Chondrocyte (in vitro differentiated cells): ENCODE data around the gene SPI1. TPM values are rescaled to one million over a fixed set of nuclear protein-coding genes. Genes with fewer than 3 reads are reported as not detected.
"Not testable (repeated sequence)": the region's sequence is repeated elsewhere in the genome, so short reads cannot be mapped to it uniquely, and the experiment has no call there.

Source experiments
- DNase-seq: peaks from one replicate; pipeline ENCODE4 v3.0.0; 2021; ENCODE audit warnings: mixed read lengths, low spot score
- H3K27ac Mint-ChIP-seq: one replicate; pipeline ENCODE4 v1.8.0; 2021; ENCODE audit warnings: mild to moderate bottlenecking, moderate library complexity, mixed read lengths; ENCODE audit not compliant: unreplicated experiment
- H3K27me3 Mint-ChIP-seq: 2 replicates; pipeline ENCODE4 v1.8.0; 2021; ENCODE audit warnings: low read depth, mixed read lengths
- H3K36me3 Mint-ChIP-seq: 2 replicates; pipeline ENCODE4 v1.8.0; 2021; ENCODE audit warnings: low read depth, mixed read lengths
- H3K4me1 Mint-ChIP-seq: 2 replicates; pipeline ENCODE4 v1.8.0; 2021; ENCODE audit warnings: low read depth, mild to moderate bottlenecking, mixed read lengths
- H3K4me3 Mint-ChIP-seq: one replicate; pipeline ENCODE4 v1.8.0; 2021; ENCODE audit warnings: mild to moderate bottlenecking, moderate library complexity, mixed read lengths; ENCODE audit not compliant: unreplicated experiment
- H3K9me3 Mint-ChIP-seq: 2 replicates; pipeline ENCODE4 v1.8.0; 2021; ENCODE audit warnings: low read depth, mixed read lengths
- total RNA-seq: library from RNA; stranded (reverse); gene quantifications from 3 replicates; pipeline ENCODE4 v1.2.1, GENCODE V29; 2021
- TF ChIP-seq, protein P1 (sequence below): fragments of 200-600 bp; sonication (generic); IDR thresholded peaks from 2 replicates; pipeline ENCODE4 v1.5.0; 2021; ENCODE audit warnings: antibody characterized with exemption, mild to moderate bottlenecking, moderate library complexity

SPI1 gene
- total RNA-seq, 1 donor from 2014 or later: not detected

DNA sequence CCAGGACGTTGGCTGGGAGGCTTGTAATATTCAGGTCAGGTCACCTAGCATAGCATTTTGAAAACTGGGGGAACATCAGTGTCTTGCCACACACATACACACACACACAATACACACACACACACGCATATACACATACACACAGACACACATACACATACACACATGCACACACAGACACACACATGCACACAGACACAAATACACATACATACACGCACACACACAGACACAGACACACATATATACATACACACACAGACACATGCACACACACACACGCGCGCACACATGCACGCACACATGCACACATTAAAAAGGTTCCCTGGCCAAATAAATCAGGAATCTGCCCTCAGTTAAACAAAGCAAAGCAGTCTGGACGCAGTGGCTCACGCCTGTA, 38.3 kb downstream of the SPI1 start:
- TF ChIP-seq, protein P1, sequence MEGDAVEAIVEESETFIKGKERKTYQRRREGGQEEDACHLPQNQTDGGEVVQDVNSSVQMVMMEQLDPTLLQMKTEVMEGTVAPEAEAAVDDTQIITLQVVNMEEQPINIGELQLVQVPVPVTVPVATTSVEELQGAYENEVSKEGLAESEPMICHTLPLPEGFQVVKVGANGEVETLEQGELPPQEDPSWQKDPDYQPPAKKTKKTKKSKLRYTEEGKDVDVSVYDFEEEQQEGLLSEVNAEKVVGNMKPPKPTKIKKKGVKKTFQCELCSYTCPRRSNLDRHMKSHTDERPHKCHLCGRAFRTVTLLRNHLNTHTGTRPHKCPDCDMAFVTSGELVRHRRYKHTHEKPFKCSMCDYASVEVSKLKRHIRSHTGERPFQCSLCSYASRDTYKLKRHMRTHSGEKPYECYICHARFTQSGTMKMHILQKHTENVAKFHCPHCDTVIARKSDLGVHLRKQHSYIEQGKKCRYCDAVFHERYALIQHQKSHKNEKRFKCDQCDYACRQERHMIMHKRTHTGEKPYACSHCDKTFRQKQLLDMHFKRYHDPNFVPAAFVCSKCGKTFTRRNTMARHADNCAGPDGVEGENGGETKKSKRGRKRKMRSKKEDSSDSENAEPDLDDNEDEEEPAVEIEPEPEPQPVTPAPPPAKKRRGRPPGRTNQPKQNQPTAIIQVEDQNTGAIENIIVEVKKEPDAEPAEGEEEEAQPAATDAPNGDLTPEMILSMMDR: no peak

DNA sequence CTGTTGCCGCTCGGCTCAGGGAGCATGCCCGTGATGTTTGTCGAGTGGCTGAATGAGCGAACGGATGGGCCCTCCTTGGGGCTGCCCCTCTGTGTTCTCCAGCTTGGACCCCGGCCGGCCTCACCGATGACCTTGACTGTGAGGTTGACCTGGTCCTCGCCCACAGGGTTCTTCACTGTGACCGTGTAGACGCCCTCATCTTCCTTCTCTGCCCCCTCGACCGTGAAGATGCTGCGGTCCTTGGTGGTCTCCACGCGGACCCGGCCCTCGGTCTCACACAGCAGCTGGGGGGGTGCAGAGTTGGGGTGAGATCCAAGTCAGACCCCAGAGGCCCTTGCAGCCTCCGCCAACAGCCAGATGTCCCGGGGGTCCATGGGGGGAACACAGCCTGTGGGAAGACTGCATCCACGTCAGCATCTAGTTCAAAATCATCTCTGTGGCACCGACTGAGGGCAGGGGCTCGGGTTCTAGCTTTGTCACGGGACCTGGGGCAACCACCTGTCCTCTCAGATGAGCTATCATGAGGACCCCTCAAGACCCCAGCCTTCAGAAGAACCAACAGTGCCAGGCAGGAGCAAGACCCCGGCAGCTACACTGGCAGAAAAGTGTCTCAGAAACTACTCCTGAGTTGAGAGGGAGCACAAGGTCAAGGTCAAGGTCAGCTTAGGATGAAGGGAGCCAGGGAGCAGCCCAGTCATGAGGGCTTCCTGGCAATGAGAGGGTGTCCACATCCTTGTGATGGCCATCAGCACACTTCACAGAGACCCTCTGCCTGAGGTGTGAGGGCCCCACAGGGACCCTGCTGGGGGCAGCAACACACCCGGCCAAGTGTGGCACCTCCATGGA, 39.7 kb downstream of the SPI1 start:
- Mint-ChIP-seq H3K27ac (no peak overlapping the region), H3K4me1 (no peaks in the 10 kb centered on the region), H3K9me3 (no peaks in the 10 kb centered on the region), H3K36me3 (no peaks in the 10 kb centered on the region), H3K4me3 (no peak overlapping the region), H3K27me3 (no peaks in the 10 kb centered on the region)
- TF ChIP-seq, protein P1: no peak
- DNase-seq: no peak

More for the DNA sequence above, 38.3 kb downstream of the SPI1 start:
- no peaks in the 10 kb centered on the region for H3K4me1 Mint-ChIP-seq
- no peaks in the 10 kb centered on the region for H3K36me3 Mint-ChIP-seq
- no peak for DNase-seq
- no peaks in the 10 kb centered on the region for H3K27me3 Mint-ChIP-seq
- H3K27ac Mint-ChIP-seq: no peak overlapping the region
- H3K9me3 Mint-ChIP-seq: no peaks in the 10 kb centered on the region
- H3K4me3 Mint-ChIP-seq: no peak overlapping the region

DNA sequence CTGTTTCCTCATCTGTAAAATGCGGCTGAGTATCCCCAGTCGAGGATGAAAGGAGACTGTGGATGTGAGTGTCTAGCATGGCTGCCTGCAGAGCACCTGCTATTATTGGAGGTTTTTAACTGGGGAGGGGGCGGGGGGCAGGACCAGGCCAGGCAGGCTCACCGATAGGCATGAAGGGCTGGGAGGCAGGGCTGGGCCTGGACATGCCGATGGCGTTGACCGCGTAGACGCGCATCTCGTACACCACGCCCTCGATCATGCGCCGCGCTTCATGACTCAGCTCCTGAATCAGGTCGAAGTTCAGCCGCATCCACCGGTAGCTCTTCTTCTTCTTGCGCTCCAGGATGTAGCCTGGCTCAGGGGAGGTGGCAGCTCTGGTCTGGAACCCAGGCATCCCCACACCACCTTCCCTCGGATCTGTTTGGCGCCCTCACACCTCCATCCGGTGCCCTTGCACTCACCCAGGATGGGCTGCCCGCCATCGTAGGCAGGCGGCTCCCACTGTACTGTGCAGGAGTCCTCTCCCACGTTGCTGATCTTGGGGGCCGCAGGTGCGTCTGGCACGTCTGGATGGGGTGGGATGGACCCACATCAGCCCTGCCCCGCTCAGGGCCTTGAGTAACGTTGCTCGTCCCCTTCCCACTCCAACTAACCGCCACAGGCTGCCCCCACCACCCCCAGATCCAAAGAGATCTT, 41.0 kb downstream of the SPI1 start:
- Mint-ChIP-seq H3K4me3 (no peak overlapping the region), H3K9me3 (no peaks in the 10 kb centered on the region), H3K36me3 (no peaks in the 10 kb centered on the region), H3K27ac (no peak overlapping the region), H3K4me1 (no peaks in the 10 kb centered on the region), H3K27me3 (no peaks in the 10 kb centered on the region)
- TF ChIP-seq, protein P1: no peak
- no peak for DNase-seq

DNA sequence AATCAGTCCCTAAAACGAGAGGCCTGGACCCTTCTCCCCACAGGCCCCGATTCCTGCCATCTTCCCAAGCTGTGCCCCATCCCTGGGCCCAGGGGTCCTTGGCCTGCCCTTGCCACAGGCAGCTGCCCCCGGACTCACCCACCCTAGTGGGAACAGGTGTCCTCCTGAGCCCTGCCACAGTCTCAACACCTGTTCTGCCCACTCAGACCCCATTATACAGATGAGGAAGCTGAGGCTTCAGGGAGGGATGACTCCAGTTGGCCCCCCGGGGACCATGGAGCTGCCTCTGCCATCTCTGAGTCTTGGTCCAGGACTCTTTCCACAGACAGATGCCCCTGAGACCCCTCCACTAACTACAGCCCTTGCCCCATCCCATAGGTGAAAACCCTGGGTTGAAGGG, 41.8 kb downstream of the SPI1 start:
- no peak overlapping the region for H3K4me3 Mint-ChIP-seq
- TF ChIP-seq, protein P1: no peak
- no peaks in the 10 kb centered on the region for H3K36me3 Mint-ChIP-seq
- DNase-seq: no peak
- no peak overlapping the region for H3K27ac Mint-ChIP-seq
- H3K27me3 Mint-ChIP-seq: no peaks in the 10 kb centered on the region
- no peaks in the 10 kb centered on the region for H3K4me1 Mint-ChIP-seq
- H3K9me3 Mint-ChIP-seq: no peaks in the 10 kb centered on the region

DNA sequence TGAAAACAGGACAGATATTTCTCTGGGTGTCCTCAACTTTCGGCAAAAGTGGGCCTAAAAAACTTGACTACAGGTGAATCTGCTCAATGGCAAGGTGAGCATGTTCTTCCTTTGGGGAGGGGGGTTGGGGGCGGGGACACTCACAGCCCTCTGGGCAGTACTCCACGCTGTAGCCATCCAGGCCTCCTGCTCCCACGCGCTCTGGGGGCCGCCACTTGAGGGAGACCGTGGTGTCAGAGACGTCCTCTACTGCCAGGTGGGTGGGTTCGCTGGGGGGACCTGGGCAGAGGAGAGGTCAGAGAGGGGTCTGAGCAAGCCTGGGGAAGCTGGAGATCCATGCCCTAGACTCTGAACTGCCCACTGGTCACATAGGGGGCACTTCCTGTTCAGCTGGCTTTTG, 42.6 kb downstream of the SPI1 start:
- no peaks in the 10 kb centered on the region for H3K4me1 Mint-ChIP-seq
- no peak overlapping the region for H3K27ac Mint-ChIP-seq
- peaks cover 1% of the 10 kb centered on the region for H3K36me3 Mint-ChIP-seq
- H3K9me3 Mint-ChIP-seq: no peaks in the 10 kb centered on the region
- H3K4me3 Mint-ChIP-seq: no peak overlapping the region
- no peaks in the 10 kb centered on the region for H3K27me3 Mint-ChIP-seq
- TF ChIP-seq, protein P1: no peak
- DNase-seq: no peak

DNA sequence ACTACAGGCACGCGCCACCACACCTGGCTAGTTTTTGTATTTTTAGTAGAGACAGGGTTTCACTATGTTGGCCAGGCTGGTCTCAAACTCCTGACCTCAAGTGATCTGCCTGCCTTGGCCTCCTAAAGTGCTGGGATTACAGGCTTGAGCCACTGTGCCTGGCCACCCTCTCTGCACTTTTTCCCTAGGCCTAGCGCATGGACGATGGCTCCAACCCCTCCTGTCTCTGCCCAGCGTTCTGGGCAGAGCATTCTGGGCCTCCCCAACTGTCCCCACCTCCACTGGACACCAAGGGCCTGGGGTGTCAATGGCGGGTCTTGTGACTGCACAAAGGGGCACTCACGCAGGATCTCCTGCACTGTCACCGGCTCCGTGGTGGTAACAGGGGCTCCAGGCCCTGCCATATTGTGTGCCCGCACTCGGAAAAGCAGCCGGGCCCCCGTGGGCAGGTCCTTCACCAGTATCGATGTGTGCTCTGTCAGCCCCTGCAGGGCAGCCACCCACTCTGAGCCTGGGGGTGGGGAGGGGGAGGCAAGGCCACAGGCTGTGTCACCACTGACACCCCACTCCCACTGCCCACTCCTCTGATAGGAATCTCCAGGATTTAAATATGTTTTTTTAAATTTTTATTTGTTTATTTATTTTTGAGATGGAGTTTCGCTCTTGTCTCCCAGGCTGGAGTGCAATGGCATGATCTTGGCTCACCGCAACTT, 43.5 kb downstream of the SPI1 start:
- not testable (repeated sequence) for H3K36me3 Mint-ChIP-seq, H3K9me3 Mint-ChIP-seq, H3K4me1 Mint-ChIP-seq, H3K4me3 Mint-ChIP-seq, H3K27me3 Mint-ChIP-seq, DNase-seq, H3K27ac Mint-ChIP-seq
